GM15510 (cell line): Measurements from ENCODE around the gene SEBOX.

Experiments
- POLR2A ChIP-seq: IDR thresholded peaks from 3 replicates; pipeline ENCODE4 v1.6.1; 2011; ENCODE audit warnings: borderline replicate concordance; ENCODE audit not compliant: insufficient read length; ENCODE audit errors: extremely low read depth

The SEBOX gene

GRCh38 chr17:28342313-28342712 lies 22.7 kb downstream of the SEBOX start:
- no peak for TF ChIP-seq POLR2A

GRCh38 chr17:28341516-28341915 lies 23.5 kb downstream of the SEBOX start:
- TF ChIP-seq POLR2A: no peak

- TF ChIP-seq POLR2A: no peak
Measured at GRCh38 chr17:28340374-28340773, 24.6 kb downstream of the SEBOX start.

- TF ChIP-seq POLR2A: no peak
Measured at GRCh38 chr17:28339431-28339830, 25.6 kb downstream of the SEBOX start.

- no peak for TF ChIP-seq POLR2A
Measured at GRCh38 chr17:28338056-28338768, 26.8 kb downstream of the SEBOX start.

- TF ChIP-seq POLR2A: no peak
Measured at GRCh38 chr17:28335959-28336871, 28.8 kb downstream of the SEBOX start.

GRCh38 chr17:28335201-28335958 lies 29.6 kb downstream of the SEBOX start, which contains the start of the genes IFT20 and TNFAIP1:
Gene IFT20 (minus strand): TSS chr17:28335472. CDS start chr17:28331985, 3,487 bp downstream.
Gene TNFAIP1 (plus strand): TSS chr17:28335761. CDS start chr17:28339522, 3,761 bp downstream.
- peak; percentile 80 for TF ChIP-seq POLR2A

- TF ChIP-seq POLR2A: no peak
Measured at GRCh38 chr17:28334666-28335200, 30.3 kb downstream of the SEBOX start.

GRCh38 chr17:28334171-28334570 lies 30.8 kb downstream of the SEBOX start:
- no peak for TF ChIP-seq POLR2A

- TF ChIP-seq POLR2A: no peak
Measured at GRCh38 chr17:28333083-28333746, 31.8 kb downstream of the SEBOX start.

- TF ChIP-seq POLR2A: no peak
Measured at GRCh38 chr17:28331891-28332420, 33.0 kb downstream of the SEBOX start.

- no peak for TF ChIP-seq POLR2A
Measured at GRCh38 chr17:28330671-28331070, 34.3 kb downstream of the SEBOX start.

GRCh38 chr17:28328325-28328724 lies 36.7 kb downstream of the SEBOX start:
- no peak for TF ChIP-seq POLR2A

- TF ChIP-seq POLR2A: no peak
Measured at GRCh38 chr17:28327709-28328108, 37.3 kb downstream of the SEBOX start.
